Prostate gland (tissue), 2 donors: Measurements from ENCODE around the gene LRIT1. TPM values are rescaled to one million over a fixed set of nuclear protein-coding genes. Genes with fewer than 3 reads are reported as not detected.

ENCODE experiments used
- DNase-seq: peaks from one replicate; pipeline ENCODE4 v3.0.0-alpha.2; 2019; ENCODE audit warnings: low spot score
- H3K27ac ChIP-seq, 2 donors: fragments of 200-600 bp; sonication (generic); 2 replicates each; pipeline ENCODE4 v1.5.1; 2017 to 2019
- H3K27me3 ChIP-seq: fragments of 200-600 bp; sonication (generic); replicated peaks from 2 replicates; pipeline ENCODE4 v1.5.1; 2019; ENCODE audit not compliant: insufficient read depth
- H3K36me3 ChIP-seq, 2 donors: fragments of 200-600 bp; sonication (generic); 1 replicate in 1 of 2; 2 replicates in 1 of 2; pipeline versions ENCODE4 v1.5.1 to v1.8.1; 2017 to 2019
- H3K4me1 ChIP-seq: fragments of 200-600 bp; sonication (generic); replicated peaks from 2 replicates; pipeline ENCODE4 v1.5.1; 2019
- H3K4me3 ChIP-seq, 2 donors: fragments of 200-600 bp; sonication (generic); 2 replicates each; pipeline ENCODE4 v1.5.1; 2017 to 2019
- H3K9me3 ChIP-seq: fragments of 200-600 bp; sonication (generic); 2 replicates; pipeline ENCODE4 v1.5.1; 2017
- CTCF ChIP-seq, 4 experiments: fragments of 200-600 bp in 2 of 4; fragments of 450-650 bp in 2 of 4; sonication (generic) in 2 of 4; IDR thresholded peaks; 1 replicate in 3 of 4; 2 replicates in 1 of 4; pipeline ENCODE4 v1.5.1; 2016 to 2019; ENCODE audit warnings: antibody characterized with exemption in 4 of 4, mild to moderate bottlenecking in 2 of 4, moderate library complexity in 2 of 4
- POLR2A ChIP-seq: fragments of 450-650 bp; IDR thresholded peaks from one replicate; pipeline ENCODE4 v1.6.1; 2016; ENCODE audit warnings: antibody characterized with exemption, mild to moderate bottlenecking
- POLR2AphosphoS5 ChIP-seq: sonication (generic); formaldehyde crosslinking; IDR thresholded peaks from one replicate; pipeline ENCODE4 v1.6.1; 2017; ENCODE audit warnings: antibody characterized with exemption
- WGBS: methylation state at CpG from one replicate; pipeline ENCODE4 v1.1.5; 2018; 5-methylcytosine and 5-hydroxymethylcytosine counted together
- intact Hi-C: fragments of 100-400 bp; cut with DNase I; formaldehyde crosslinking; loops from one replicate; pipeline ENCODE4 v1.14.2; 2022
- total RNA-seq, 2 donors: library from RNA; depleted of rRNA; stranded (reverse); fragments of >200 nt; gene quantifications; one replicate each; pipeline ENCODE4 v1.1.0, GENCODE V29; 2016

Gene LRIT1
- total RNA-seq, 2 donors from 2014 or later: 1.1 TPM; not detected in 1

GRCh38 chr10:84244651-84245270 is 3.4 kb upstream of the LRIT1 start, which contains the start of gene RGR:
Gene RGR, plus strand, starts transcription at chr10:84245053. Its CDS starts 38 bp downstream, at chr10:84245091.
- no peak within 1 kb of the TSS for H3K4me3 ChIP-seq
- 39% methylated on average over 9 of the region's 9 CpGs for WGBS
- no peak for DNase-seq

GRCh38 chr10:84243759-84244158 is 2.4 kb upstream of the LRIT1 start:
- 89% methylated on average over 3 of the region's 3 CpGs for WGBS
- Histone ChIP-seq H3K27ac (no peak overlapping the region), H3K4me1 (no peaks in the 10 kb centered on the region), H3K4me3 (no peak overlapping the region), H3K27me3 (no peaks in the 10 kb centered on the region), H3K9me3 (no peaks in the 10 kb centered on the region), H3K36me3 (no peaks in the 10 kb centered on the region)
- TF ChIP-seq POLR2AphosphoS5: no peak
- TF ChIP-seq CTCF (IDR thresholded peaks at IDR 0.05): no peak
- TF ChIP-seq POLR2A: no peak
- no peak for DNase-seq
- intact Hi-C loops: no loop called here

More at GRCh38 chr10:84244651-84245270, 3.4 kb upstream of the LRIT1 start, which contains the start of gene RGR:
- TF ChIP-seq CTCF (IDR thresholded peaks at IDR 0.05): no peak
- no peak for TF ChIP-seq POLR2AphosphoS5
- TF ChIP-seq POLR2A: no peak
- Histone ChIP-seq H3K4me1 (no peaks in the 10 kb centered on the region), H3K27me3 (no peaks in the 10 kb centered on the region), H3K9me3 (no peaks in the 10 kb centered on the region), H3K36me3 (no peaks in the 10 kb centered on the region), H3K27ac (no peak within 1 kb of the TSS)
- intact Hi-C loops: no loop called here

GRCh38 chr10:84238909-84239308 is 2.4 kb downstream of the LRIT1 start:
- 73% methylated on average over 3 of the region's 3 CpGs for WGBS
- Histone ChIP-seq H3K9me3 (no peaks in the 10 kb centered on the region), H3K36me3 (no peaks in the 10 kb centered on the region), H3K27me3 (peaks cover 2% of the 10 kb centered on the region), H3K4me1 (no peaks in the 10 kb centered on the region), H3K4me3 (no peak overlapping the region), H3K27ac (no peak overlapping the region)
- DNase-seq: no peak
- intact Hi-C loops: no loop called here
- TF ChIP-seq CTCF (IDR thresholded peaks at IDR 0.05) (no peak), POLR2AphosphoS5 (no peak), POLR2A (no peak)

GRCh38 chr10:84237199-84238051 is 3.9 kb downstream of the LRIT1 start:
- intact Hi-C loops: no loop called here
- H3K4me1 ChIP-seq: no peaks in the 10 kb centered on the region
- DNase-seq: no peak
- H3K36me3 ChIP-seq: no peaks in the 10 kb centered on the region
- no peak for TF ChIP-seq POLR2AphosphoS5
- no peaks in the 10 kb centered on the region for H3K9me3 ChIP-seq
- no peak overlapping the region for H3K4me3 ChIP-seq
- no peak overlapping the region for H3K27ac ChIP-seq
- H3K27me3 ChIP-seq: peaks cover 2% of the 10 kb centered on the region
- 52% methylated on average over 31 of the region's 52 CpGs for WGBS

GRCh38 chr10:84236807-84237198 is 4.5 kb downstream of the LRIT1 start:
- TF ChIP-seq POLR2A (no peak), POLR2AphosphoS5 (no peak), CTCF (IDR thresholded peaks at IDR 0.05) (no peak)
- 87% methylated on average over 6 of the region's 6 CpGs for WGBS
- H3K4me1 ChIP-seq: no peaks in the 10 kb centered on the region
- intact Hi-C loops: no loop called here
- H3K9me3 ChIP-seq: no peaks in the 10 kb centered on the region
- no peak overlapping the region for H3K27ac ChIP-seq
- H3K36me3 ChIP-seq: no peaks in the 10 kb centered on the region
- DNase-seq: no peak
- H3K4me3 ChIP-seq: no peak overlapping the region
- H3K27me3 ChIP-seq: peaks cover 2% of the 10 kb centered on the region
